GF-D8 (cell line): ENCODE results near the gene WIZ.
A peak's percentile ranks its signal among the peaks of the same experiment; 100 is the strongest.
"Not testable (repeated sequence)": the region's sequence is repeated elsewhere in the genome, so short reads cannot be mapped to it uniquely, and the experiment has no call there.

Experiments used
- DNase-seq: peaks from one replicate; lab custom pipeline; 2025; lab: John Stamatoyannopoulos, UW

The WIZ gene

DNA sequence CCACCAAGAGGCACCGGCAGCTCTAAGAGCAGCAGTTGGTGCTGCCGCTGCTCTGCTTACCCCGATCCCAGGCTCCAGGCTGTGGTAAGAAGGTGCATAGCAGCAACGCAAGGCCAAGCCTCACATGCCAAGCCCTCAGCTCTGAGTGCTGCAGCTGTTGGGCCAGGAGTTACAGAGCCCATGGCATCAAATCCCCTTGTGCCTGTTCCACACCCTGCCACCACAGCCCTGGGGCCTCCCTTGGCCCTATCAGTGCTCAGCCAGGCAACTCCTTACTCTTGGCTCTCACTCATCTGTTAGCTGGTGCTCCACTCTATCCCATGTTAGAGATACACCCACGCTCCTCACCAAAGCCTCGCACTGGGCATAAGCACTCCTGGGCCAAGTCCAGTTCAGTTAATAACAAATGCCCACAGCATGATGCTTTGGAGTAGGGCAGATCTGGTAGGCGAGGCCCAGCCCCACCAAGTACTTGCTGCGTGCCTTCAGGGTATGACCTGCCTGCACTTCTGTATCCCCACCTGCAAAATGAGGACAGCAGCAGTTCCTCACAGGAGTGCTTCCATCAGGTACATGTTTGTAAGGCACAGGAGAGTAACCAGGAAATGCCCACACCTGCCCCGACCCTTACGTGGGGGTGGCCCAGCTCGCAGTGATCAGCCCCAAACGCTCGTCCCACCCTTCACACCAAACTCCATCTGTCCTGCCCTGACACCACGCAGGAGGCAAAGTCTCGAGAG, 47.2 kb downstream of the WIZ start:
- no peak for DNase-seq

- no peak for DNase-seq
Measured at GRCh38 chr19:15401397-15401710, 48.4 kb downstream of the WIZ start.

DNA sequence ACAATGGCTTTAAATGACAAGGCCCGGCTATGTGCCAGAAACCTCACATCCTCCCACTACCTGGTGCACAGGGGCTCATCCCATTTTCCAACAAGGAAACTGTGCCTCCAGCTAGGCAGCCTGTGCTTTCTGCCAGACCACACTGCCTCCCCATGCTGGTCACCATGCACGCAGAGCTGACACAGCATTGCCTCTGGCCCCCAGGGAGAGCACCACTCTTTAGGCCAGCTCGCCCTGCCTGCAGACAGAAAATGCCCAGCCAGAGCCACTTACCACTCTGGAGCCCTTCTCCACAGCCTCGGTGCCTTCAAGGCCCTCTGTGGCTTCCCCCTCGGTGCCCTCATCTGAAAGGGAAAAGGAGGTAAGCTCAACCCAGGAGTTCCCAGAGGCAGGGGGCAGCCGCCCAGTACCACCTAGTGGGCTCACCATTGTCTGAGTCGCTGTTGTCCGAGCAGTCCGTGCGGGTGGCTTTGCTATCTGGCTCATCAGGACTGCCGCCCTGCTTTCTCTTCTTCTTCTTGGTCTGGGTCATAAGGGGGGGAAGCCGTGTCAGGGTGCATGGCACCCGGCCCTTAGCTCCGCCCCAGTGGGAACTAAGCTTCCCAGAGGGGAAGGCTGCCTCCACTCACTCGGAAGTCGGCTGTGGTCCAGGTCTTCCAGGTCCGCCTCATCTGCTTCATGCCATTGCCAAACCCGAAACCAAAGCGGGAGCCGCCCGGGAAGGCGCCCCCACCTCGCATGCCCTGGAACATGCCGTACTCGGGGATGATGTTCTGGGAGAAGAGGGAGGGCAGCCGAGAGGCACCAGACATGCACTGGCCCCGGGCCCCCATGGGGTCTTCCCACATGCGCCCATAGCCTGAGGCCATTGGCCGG, 49.0 kb downstream of the WIZ start:
- DNase-seq = no peak

- DNase-seq = no peak
Measured at GRCh38 chr19:15399635-15400034, 50.1 kb downstream of the WIZ start.

DNA sequence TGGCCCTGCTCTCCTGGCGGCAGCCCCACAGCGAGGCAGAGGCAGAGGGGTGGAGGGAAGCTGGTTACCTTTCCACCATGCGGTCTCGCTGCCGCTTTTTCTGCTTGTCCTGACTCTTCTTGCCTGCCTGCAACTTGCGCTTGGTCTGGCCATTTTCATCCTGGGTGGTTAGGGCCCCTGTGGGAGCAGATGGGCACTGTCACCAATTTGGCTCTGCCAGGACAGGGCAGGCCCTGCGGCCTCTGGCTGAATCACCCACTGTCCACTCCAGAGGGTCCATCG, 50.6 kb downstream of the WIZ start:
- DNase-seq = no peak

GRCh38 chr19:15398501-15399233, 51.1 kb downstream of the WIZ start:
- no peak for DNase-seq

DNA sequence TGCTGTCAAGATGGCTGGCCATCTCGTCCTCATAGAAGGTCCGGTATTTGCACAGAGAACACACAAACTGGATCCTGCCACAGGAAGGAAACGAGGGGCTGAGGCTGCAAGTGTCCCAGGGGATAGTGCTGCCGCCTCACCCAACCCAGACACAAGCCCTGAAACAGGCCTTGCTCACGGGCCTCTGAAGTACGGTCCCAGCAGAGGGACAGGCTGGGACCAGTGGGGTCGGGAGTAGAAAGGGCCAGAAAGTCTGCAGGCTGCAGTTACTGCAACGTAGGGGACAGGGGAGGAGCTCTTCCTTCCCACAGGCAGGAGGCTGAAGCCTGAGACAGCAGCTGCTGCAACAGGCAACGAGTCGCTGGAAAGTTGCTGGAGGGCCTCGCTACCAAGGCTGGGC, 52.0 kb downstream of the WIZ start:
- no peak for DNase-seq

DNA sequence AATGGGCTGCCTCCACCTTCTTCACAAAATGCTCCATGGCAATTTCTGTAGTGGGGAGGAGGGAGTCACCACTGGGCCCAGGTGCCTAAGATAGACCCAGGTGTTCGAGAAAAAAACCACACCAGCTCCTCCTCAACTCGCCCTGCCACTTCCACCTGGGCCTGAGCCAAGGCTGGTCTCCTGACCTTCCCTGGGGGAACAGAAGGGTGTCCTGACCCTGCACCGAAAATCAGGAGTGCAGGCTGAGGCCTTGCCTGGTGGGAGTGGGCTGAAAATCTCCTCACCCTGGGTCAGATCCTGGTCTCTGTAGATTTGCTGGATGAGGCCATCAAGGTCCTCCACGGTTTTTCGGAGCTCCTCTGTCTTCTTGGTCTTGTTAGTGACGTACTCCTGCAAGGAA, 52.5 kb downstream of the WIZ start:
- no peak for DNase-seq

DNA sequence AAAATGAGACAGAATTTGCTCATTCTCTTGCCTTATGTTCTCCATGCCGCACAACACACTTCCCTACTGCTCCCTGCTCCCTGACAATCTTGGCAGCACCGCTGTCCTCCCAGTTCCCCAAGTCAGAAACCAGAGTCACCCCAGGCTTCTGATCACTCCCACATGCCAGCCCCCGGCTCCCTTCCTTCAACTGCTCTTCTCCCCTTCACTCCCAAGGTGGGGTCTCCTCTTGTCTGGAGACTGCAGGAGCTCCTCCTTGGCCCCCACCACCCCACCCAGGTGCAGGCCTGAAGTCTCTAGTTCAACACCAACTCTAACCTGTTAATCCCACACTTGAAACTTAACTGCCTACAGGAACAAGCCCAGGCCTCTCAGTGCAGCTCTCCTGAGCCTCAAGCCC, 53.3 kb downstream of the WIZ start:
- no peak for DNase-seq

DNA sequence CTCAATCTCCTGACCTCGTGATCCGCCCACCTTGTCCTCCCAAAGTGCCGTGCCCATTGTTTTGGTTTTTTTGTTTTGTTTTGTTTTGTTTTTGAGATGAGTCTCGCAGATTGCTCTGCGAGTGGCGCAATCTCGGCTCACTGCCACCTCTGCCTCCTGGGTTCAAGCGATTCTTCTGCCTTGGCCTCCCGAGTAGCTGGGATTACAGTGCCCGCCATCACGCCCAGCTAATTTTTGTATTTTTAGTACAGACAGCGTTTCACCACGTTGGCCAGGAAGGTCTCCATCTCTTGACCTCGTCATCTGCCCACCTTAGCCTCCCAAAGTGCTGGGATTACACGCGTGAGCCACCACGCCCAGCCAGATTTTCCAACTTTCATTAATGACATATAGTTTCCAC, 54.5 kb downstream of the WIZ start:
- not testable (repeated sequence) for DNase-seq

DNA sequence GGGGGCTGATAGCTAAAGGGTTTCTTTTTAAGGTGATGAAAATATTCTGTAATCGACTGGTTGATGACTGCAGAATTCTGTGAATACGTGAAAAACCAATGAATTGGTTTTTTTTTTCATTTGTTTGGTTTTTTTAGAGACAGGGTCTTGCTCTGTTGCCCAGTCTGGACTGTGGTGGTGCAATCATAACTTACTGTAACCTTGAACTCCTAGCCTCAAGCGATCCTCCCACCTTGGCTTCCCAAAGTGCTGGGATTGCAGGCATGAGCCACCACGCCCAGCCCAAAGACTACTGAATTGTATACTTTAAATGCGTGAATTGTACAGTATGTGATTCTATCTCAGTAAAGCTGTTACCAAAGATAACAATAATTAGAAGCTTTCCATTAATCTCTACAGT, 55.3 kb downstream of the WIZ start:
- DNase-seq = no peak

- DNase-seq = no peak
Measured at GRCh38 chr19:15393963-15394362, 55.8 kb downstream of the WIZ start.

DNA sequence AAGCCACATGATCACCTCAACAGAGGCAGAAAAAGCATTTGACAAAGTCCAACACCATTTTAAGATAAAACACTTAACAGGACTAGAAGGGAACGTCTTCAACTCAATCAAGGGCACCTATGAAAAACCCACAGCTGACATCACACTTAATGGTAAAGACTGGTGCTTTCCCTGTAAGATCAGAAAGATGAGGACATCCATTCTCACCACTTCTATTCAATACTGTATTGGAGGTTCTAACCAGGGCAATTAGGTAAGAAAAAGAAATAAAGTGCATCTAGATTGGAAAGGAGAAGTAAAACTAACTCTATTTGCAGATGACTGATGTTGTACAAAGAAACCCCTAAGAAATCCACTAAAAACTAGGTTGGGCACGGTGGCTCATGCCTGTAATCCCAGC, 58.9 kb downstream of the WIZ start:
- no peak for DNase-seq

GRCh38 chr19:15381864-15382263, 67.9 kb downstream of the WIZ start:
- DNase-seq = no peak

DNA sequence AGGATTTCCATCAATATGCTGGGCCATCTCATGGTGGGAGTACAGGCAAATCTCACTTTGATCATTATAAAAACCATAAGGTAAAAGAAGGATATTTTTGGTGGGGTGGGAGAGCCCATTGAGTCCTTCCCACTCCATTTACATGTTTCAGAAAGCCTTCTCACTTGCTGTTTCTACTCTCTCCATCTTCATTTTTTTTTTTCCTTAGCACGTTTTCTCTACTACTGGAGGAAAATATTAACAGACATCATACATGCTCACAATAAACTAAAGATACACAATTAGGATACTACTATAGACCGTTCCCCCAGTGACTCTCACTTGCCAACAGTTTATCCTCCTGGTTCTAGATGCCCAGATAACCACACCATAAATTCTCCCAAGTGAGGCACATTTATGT, 68.3 kb downstream of the WIZ start:
- DNase-seq = no peak

GRCh38 chr19:15379999-15380647, 69.6 kb downstream of the WIZ start:
- no peak for DNase-seq

GRCh38 chr19:15379083-15379998, 70.4 kb downstream of the WIZ start, which contains the start of gene AKAP8:
AKAP8 (minus strand) TSS chr19:15379787; CDS start chr19:15379731, 56 bp downstream.
- peak; percentile 94 for DNase-seq

GRCh38 chr19:15378534-15379082, 71.1 kb downstream of the WIZ start:
- no peak for DNase-seq

DNA sequence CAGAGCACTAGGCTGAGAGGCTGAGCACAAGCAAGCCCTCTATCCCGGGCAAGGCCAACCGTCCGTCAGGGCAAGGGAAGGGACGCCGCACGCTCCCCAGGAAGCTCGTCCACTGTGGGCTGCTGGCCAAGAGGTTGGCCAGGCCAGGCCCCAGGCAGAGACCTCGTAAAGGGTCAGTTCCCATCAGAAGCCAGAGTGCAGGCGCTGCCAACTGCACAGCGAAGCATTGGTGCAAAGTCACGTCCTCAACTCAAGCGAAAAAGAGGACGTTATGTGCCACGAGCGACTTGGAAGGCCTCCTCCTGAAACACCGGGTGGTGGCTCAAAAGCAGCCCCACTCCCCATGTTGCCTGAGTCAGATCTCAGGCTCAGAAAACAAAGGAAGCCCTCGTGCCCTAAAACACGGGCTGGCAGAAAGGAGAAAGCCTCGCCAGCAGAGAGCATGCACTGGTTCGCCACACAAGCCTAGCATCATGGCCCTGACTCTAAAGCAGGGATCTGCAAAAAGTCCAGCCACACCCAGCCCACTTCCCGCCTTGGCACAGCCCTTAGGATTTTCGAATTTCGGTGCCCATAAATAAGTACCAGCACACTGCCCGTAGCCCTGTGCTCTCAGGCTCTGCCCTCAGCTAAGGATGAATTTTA, 74.8 kb downstream of the WIZ start:
- DNase-seq = no peak

- DNase-seq = no peak
Measured at GRCh38 chr19:15374105-15374651, 75.6 kb downstream of the WIZ start.
